H1 (cell line): ENCODE data around the gene TGM1. TPM values are rescaled to one million over a fixed set of nuclear protein-coding genes. Genes with fewer than 3 reads are reported as not detected.

Experiments
- CTCF ChIA-PET: fragments of 300-600 bp; sonication (Branson Sonifier 250); formaldehyde crosslinking; loops from one replicate; lab custom pipeline; 2021; ENCODE audit not compliant: partially characterized antibody; lab: Charles Lee
- POLR2A ChIA-PET: fragments of 300-600 bp; sonication (Branson Sonifier 250); formaldehyde crosslinking; loops from one replicate; lab custom pipeline; 2021; ENCODE audit warnings: inconsistent platforms; ENCODE audit not compliant: partially characterized antibody; lab: Charles Lee
- DNase-seq, 2 experiments: peaks; one replicate each; pipeline versions ENCODE4 v3.0.0 to v3.0.0-alpha.2; 2010 to 2022; ENCODE audit warnings: low spot score in 2 of 2, low read depth in 1 of 2, mixed read lengths in 1 of 2
- FAIRE-seq: peaks from 2 replicates; lab custom pipeline; 2011; peaks lifted over from hg19 to GRCh38; lab: Jason Lieb, UNC
- H2AFZ ChIP-seq: 2 replicates; pipeline ENCODE4 v1.8.1; 2012; ENCODE audit warnings: low read length, inconsistent platforms
- H2AK5ac ChIP-seq: 2 replicates; pipeline ENCODE4 v1.6.1; 2013; ENCODE audit warnings: low read depth, low read length
- H2BK120ac ChIP-seq: replicated peaks from 2 replicates; pipeline ENCODE3; 2013; ENCODE audit warnings: low read depth, low read length, inconsistent platforms
- H2BK12ac ChIP-seq: 2 replicates; pipeline ENCODE4 v1.6.1; 2013; ENCODE audit warnings: low read depth, low read length
- H2BK15ac ChIP-seq: 2 replicates; pipeline ENCODE4 v1.6.1; 2013; ENCODE audit warnings: low read length
- H2BK20ac ChIP-seq: 2 replicates; pipeline ENCODE4 v1.6.1; 2013; ENCODE audit warnings: low read length
- H2BK5ac ChIP-seq: 2 replicates; pipeline ENCODE4 v1.6.1; 2013; ENCODE audit warnings: low read depth, low read length
- H3K14ac ChIP-seq: 2 replicates; pipeline ENCODE4 v1.6.1; 2013; ENCODE audit warnings: inconsistent platforms; ENCODE audit not compliant: insufficient read length
- H3K18ac ChIP-seq: 2 replicates; pipeline ENCODE4 v1.6.1; 2013; ENCODE audit warnings: low read length; ENCODE audit errors: extremely low read depth
- H3K23ac ChIP-seq: 2 replicates; pipeline ENCODE4 v1.6.1; 2013; ENCODE audit warnings: inconsistent platforms; ENCODE audit not compliant: insufficient read length
- H3K23me2 ChIP-seq: 2 replicates; pipeline ENCODE4 v1.6.1; 2013; ENCODE audit warnings: low read depth, low read length
- H3K27ac ChIP-seq: 2 replicates; pipeline ENCODE4 v1.6.1; 2011; ENCODE audit warnings: low read depth, low read length, inconsistent platforms
- H3K27me3 ChIP-seq, 4 experiments: replicated peaks in 1 of 4; 1 replicate in 1 of 4; 2 replicates in 3 of 4; pipeline versions ENCODE4 v1.6.1 to v1.8.1; 2011 to 2013; ENCODE audit warnings: low read length in 3 of 4, mild to moderate bottlenecking in 3 of 4, inconsistent platforms in 2 of 4, mixed read lengths in 2 of 4, moderate library complexity in 1 of 4; ENCODE audit not compliant: control insufficient read depth in 3 of 4, insufficient read depth in 3 of 4; ENCODE audit errors: extremely low read depth in 1 of 4
- H3K36me3 ChIP-seq, 4 experiments: 2 replicates each; pipeline versions ENCODE4 v1.6.1 to v1.8.1; 2011 to 2013; ENCODE audit warnings: mild to moderate bottlenecking in 4 of 4, low read length in 3 of 4, moderate library complexity in 2 of 4, control low read depth in 1 of 4, inconsistent platforms in 1 of 4; ENCODE audit not compliant: insufficient read depth in 4 of 4, control insufficient read depth in 2 of 4
- H3K4ac ChIP-seq: replicated peaks from 2 replicates; pipeline ENCODE3; 2013; ENCODE audit warnings: low read length, low read depth, mixed read lengths, inconsistent platforms; ENCODE audit not compliant: insufficient read length
- H3K4me1 ChIP-seq, 4 experiments: replicated peaks in 1 of 4; 1 replicate in 1 of 4; 2 replicates in 3 of 4; pipeline versions ENCODE4 v1.6.1 to v1.8.1; 2011 to 2013; ENCODE audit warnings: low read length in 3 of 4, inconsistent platforms in 2 of 4, mixed read lengths in 1 of 4; ENCODE audit not compliant: insufficient read depth in 4 of 4, control insufficient read depth in 3 of 4
- H3K4me2 ChIP-seq, 2 experiments: 2 replicates each; pipeline versions ENCODE4 v1.6.1 to v1.8.1; 2011 to 2013; ENCODE audit warnings: low read depth in 2 of 2, low read length in 2 of 2, control low read depth in 1 of 2, inconsistent platforms in 1 of 2, mild to moderate bottlenecking in 1 of 2; ENCODE audit not compliant: insufficient read depth in 1 of 2
- H3K4me3 ChIP-seq, 4 experiments: fragments of 200-600, 300-600 bp in 1 of 4; sonication (generic), shearing (Covaris generic), sonication (Bioruptor Twin) in 1 of 4; 2 replicates each; pipeline versions ENCODE4 v1.5.1 to v1.8.1; 2011 to 2016; ENCODE audit warnings: low read length in 4 of 4, low read depth in 3 of 4, control low read depth in 2 of 4, inconsistent platforms in 2 of 4, mild to moderate bottlenecking in 2 of 4, mixed read lengths in 1 of 4, moderate library complexity in 1 of 4; ENCODE audit not compliant: insufficient read depth in 2 of 4; ENCODE audit errors: extremely low read depth in 1 of 4
- H3K56ac ChIP-seq: replicated peaks from 2 replicates; pipeline ENCODE3; 2013; ENCODE audit warnings: low read depth, mild to moderate bottlenecking, mixed read lengths, low read length, inconsistent platforms; ENCODE audit not compliant: insufficient read length
- H3K79me1 ChIP-seq: 2 replicates; pipeline ENCODE4 v1.6.1; 2013; ENCODE audit warnings: low read depth, low read length, control low read depth
- H3K79me2 ChIP-seq, 2 experiments: 2 replicates each; pipeline versions ENCODE4 v1.6.1 to v1.8.1; 2012 to 2013; ENCODE audit warnings: low read length in 2 of 2, mild to moderate bottlenecking in 2 of 2, inconsistent platforms in 1 of 2; ENCODE audit not compliant: insufficient read depth in 2 of 2, control insufficient read depth in 1 of 2
- H3K9ac ChIP-seq, 4 experiments: replicated peaks in 1 of 4; 1 replicate in 1 of 4; 2 replicates in 3 of 4; pipeline versions ENCODE4 v1.6.1 to v1.8.1; 2011 to 2013; ENCODE audit warnings: low read depth in 3 of 4, low read length in 3 of 4, control low read depth in 2 of 4, mild to moderate bottlenecking in 2 of 4, moderate library complexity in 2 of 4, inconsistent platforms in 1 of 4; ENCODE audit errors: extremely low read depth in 1 of 4
- H3K9me3 ChIP-seq, 2 experiments: 2 replicates each; pipeline versions ENCODE4 v1.6.1 to v1.8.1; 2012 to 2013; ENCODE audit warnings: mild to moderate bottlenecking in 2 of 2, moderate library complexity in 2 of 2, control low read depth in 1 of 2, inconsistent platforms in 1 of 2, low read depth in 1 of 2, low read length in 1 of 2, mixed read lengths in 1 of 2; ENCODE audit not compliant: insufficient read depth in 2 of 2
- H4K20me1 ChIP-seq, 2 experiments: replicated peaks in 1 of 2; 2 replicates each; pipeline versions ENCODE3 to v1.8.1; 2011 to 2013; ENCODE audit warnings: inconsistent platforms in 2 of 2, low read length in 2 of 2, mild to moderate bottlenecking in 1 of 2; ENCODE audit not compliant: insufficient read depth in 2 of 2, control insufficient read depth in 1 of 2
- H4K5ac ChIP-seq: 2 replicates; pipeline ENCODE4 v1.6.1; 2013; ENCODE audit warnings: low read length, low read depth, mixed read lengths, inconsistent platforms; ENCODE audit not compliant: insufficient read length
- H4K8ac ChIP-seq: 2 replicates; pipeline ENCODE4 v1.8.0; 2013; ENCODE audit warnings: mild to moderate bottlenecking, moderate library complexity, low read length, inconsistent platforms; ENCODE audit not compliant: insufficient read depth; ENCODE audit errors: extremely low read depth
- H4K91ac ChIP-seq: replicated peaks from 2 replicates; pipeline ENCODE3; 2013; ENCODE audit warnings: low read length, mixed read lengths, inconsistent platforms; ENCODE audit not compliant: insufficient read length
- BACH1 ChIP-seq: IDR thresholded peaks from 2 replicates; pipeline ENCODE4 v1.6.1; 2012; ENCODE audit warnings: low read length, improper control_type of control experiment
- WGBS, 2 experiments: shearing (Covaris generic) in 1 of 2; methylation state at CpG; one replicate each; pipeline versions ENCODE4 v1.1.6 to v1.1.7; 2013 to 2015; ENCODE audit warnings: low lambda C conversion rate in 2 of 2, mixed read lengths in 2 of 2, inconsistent platforms in 1 of 2, low coverage in 1 of 2, missing lambda C conversion rate in 1 of 2; ENCODE audit not compliant: insufficient replicate concordance in 2 of 2, insufficient coverage in 1 of 2, insufficient read length in 1 of 2; ENCODE audit errors: extremely low coverage in 1 of 2, missing lambda C conversion rate in 1 of 2; 5-methylcytosine and 5-hydroxymethylcytosine counted together
- polyA plus RNA-seq, 7 experiments: library from polyadenylated mRNA; depleted of rRNA in 3 of 7; stranded (reverse) in 5 of 7; unstranded in 2 of 7; fragments of >200 nt in 5 of 7; fragments of 200-250 nt in 2 of 7; gene quantifications; 1 replicate in 5 of 7; 2 replicates in 1 of 7; 4 replicates in 1 of 7; pipeline versions ENCODE4 v1.2.1 to v1.2.3, GENCODE V29; 2011 to 2013; ENCODE audit warnings: missing spikeins in 2 of 7, mixed read lengths in 2 of 7
- total RNA-seq: library from RNA; stranded (reverse); fragmentation: NEBNext Ultra II Directional; extraction: Animal tissue kit (Norgen Biotek cat#: 25700); gene quantifications from 2 replicates; pipeline ENCODE4 v1.2.1, GENCODE V29; 2021

TGM1 gene
- total and polyA plus RNA-seq, 2 of the 8 experiments (the other 6 are each of a cell fraction or from before 2014, with no cell fraction given) = 1.8 to 2.2 TPM

- no peak overlapping the region for H3K23ac ChIP-seq
- DNase-seq (no peak), FAIRE-seq (no peak)
- no peak overlapping the region for H3K4me3 ChIP-seq
- H2BK12ac ChIP-seq = no peak overlapping the region
- no peaks in the 10 kb centered on the region for H3K9me3 ChIP-seq
- no peak overlapping the region for H3K4me2 ChIP-seq
- no peak overlapping the region for H3K56ac ChIP-seq
- no peaks in the 10 kb centered on the region; a peak in 3 of 8 replicates for H3K36me3 ChIP-seq
- no peaks in the 10 kb centered on the region for H3K79me2 ChIP-seq
- H3K4ac ChIP-seq = no peak overlapping the region
- H3K27me3 ChIP-seq = no peaks in the 10 kb centered on the region; a peak in 1 of 7 replicates
- H2BK20ac ChIP-seq = no peak overlapping the region
- H3K79me1 ChIP-seq = no peaks in the 10 kb centered on the region
- peaks cover 5% of the 10 kb centered on the region for H3K23me2 ChIP-seq
- H4K20me1 ChIP-seq = peaks cover 0 to 2% of the 10 kb centered on the region in 2 experiments
- TF ChIP-seq BACH1 = no peak
- H4K8ac ChIP-seq = no peak overlapping the region
- H3K14ac ChIP-seq = no peak overlapping the region
- H2BK15ac ChIP-seq = no peak overlapping the region
- no peak overlapping the region for H2AK5ac ChIP-seq
- 95% methylated on average over 9 of the region's 9 CpGs; no CpG with 5 or more reads in 1 of the 2 experiments for WGBS, 2 experiments
- CTCF ChIA-PET = interaction anchor here (0.6 to 8.6 kb wide), 6 partner anchors 15 to 1012 kb away, joined by 4 to 94 read pairs (median 34); partner anchors contain the start of genes CIDEB, DHRS1, LTB4R2 and NOP9
- no peak overlapping the region for H2AFZ ChIP-seq
- no peak overlapping the region for H3K18ac ChIP-seq
- H3K4me1 ChIP-seq = peaks cover 0 to 5% (median 2%) of the 10 kb centered on the region in 4 experiments; a peak in 4 of 7 replicates
- no peak overlapping the region for H2BK5ac ChIP-seq
- no peak overlapping the region for H4K91ac ChIP-seq
- POLR2A ChIA-PET = interaction anchor here (1.2 to 3.8 kb wide), 3 partner anchors 16 to 52 kb away, joined by 3 to 26 read pairs (median 10); partner anchors contain the start of genes MDP1 and TINF2
- H3K9ac ChIP-seq = no peak overlapping the region
- H3K27ac ChIP-seq = no peak overlapping the region
- H2BK120ac ChIP-seq = no peak overlapping the region
- H4K5ac ChIP-seq = no peak overlapping the region
Observed at GRCh38 chr14:24268225-24268624, 5.2 kb upstream of the TGM1 start.
